KG1 (cell line): ENCODE data around the gene XCR1.
"Not testable (repeated sequence)": the region's sequence is repeated elsewhere in the genome, so short reads cannot be mapped to it uniquely, and the experiment has no call there.

Source experiments
- DNase-seq: peaks from one replicate; lab custom pipeline; 2025; lab: John Stamatoyannopoulos, UW

The XCR1 gene, protein sequence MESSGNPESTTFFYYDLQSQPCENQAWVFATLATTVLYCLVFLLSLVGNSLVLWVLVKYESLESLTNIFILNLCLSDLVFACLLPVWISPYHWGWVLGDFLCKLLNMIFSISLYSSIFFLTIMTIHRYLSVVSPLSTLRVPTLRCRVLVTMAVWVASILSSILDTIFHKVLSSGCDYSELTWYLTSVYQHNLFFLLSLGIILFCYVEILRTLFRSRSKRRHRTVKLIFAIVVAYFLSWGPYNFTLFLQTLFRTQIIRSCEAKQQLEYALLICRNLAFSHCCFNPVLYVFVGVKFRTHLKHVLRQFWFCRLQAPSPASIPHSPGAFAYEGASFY

GRCh38 chr3:46027021-46027705 lies at the start of gene XCR1:
Gene XCR1, minus strand, starts transcription at chr3:46027483. Its CDS starts 5,536 bp downstream, at chr3:46021947.
- DNase-seq: no peak

- DNase-seq: no peak
Measured at GRCh38 chr3:46076606-46077005, 49.3 kb upstream of the XCR1 start.

GRCh38 chr3:46075816-46076215 lies 48.5 kb upstream of the XCR1 start:
- DNase-seq: no peak

DNA sequence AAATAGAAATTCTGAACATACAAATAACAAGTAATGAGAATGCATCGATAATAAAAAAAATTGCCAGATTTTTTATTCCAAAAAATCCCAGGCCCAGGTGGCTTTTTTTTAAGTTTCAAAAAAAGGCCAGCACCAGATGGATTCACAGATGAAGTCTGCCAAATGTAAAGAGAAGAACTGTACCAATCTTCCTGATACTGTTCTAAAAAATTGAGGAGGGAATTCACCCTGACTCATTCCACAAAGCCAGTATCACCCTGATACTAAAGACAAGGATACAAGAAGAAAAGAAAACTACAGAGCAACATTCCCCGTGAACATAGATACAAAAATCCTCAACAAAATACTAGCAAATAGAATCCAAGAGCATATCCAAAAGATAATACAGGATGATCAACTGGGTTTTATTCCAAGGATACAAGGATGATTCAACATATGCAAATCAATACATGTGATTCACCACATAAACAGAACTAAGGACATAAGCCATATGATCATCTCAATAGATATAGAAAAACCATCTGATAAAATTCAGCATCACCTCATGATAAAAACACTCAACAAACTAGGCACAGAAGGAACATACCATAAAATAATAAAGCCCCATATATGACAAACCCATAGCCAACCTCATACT lies 44.1 kb upstream of the XCR1 start:
- no peak for DNase-seq

DNA sequence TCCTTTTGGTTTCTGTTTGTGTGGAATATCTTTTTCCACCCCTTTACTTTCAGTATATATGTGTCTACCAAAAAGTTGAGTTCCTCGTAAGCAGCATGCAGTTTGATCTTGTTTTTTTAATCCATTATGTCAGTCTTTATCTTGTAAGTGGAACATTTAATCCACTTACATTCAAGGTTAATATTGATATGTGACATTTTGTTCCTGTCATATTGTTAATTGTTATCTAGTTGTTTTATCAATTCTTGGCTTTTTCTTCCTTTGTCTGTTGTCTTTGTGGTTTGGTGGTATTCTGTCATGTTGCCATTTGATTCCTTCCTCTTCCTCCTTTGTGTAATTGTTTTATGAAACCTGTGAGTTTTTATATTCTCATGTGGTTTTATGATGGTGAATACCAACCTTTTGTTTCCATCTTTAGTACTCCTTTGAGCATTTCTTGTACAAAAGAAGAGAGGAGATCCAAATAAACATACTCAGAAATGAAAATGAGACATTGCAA lies 43.4 kb upstream of the XCR1 start:
- no peak for DNase-seq

DNA sequence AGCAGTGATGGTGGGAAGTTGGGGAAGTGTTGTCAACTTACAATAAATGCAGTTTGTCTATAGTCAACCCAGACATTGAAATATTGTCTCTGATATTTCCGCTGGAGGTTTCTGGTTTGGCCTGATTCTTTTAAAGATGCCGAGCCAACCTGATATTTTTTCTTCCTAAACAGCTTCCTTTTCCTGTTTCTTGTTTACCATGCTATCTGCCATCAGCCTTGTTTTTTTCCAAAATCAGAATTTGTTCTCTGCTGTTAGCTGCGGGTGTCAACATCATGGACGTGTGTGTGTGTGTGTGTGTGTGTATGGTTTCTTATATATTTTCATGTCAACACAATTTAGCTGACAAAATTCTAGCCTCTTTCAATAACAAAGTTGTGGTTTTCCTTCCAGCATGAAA lies 41.2 kb upstream of the XCR1 start:
- DNase-seq: no peak

DNA sequence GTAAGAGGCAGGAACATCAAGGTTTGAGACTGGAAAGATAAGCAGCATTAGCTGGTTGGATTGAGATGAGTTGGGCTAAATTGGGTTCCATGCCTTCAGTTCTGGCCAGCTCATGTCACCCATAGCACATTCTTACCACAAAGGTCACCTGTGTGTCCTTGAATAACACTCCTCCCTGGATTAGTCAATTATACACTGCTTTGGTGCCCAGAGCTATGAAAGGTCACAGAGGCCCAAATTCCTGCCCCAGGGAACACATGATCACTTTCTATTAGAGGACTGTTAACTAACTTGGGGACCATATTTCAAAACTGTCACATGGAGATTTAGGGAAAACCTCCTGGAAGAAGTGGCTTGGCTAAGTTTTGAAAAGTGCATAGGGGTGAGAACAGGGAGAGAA lies 40.1 kb upstream of the XCR1 start:
- no peak for DNase-seq

- no peak for DNase-seq
Measured at GRCh38 chr3:46065750-46066256, 38.5 kb upstream of the XCR1 start.

- no peak for DNase-seq
Measured at GRCh38 chr3:46065294-46065705, 38.0 kb upstream of the XCR1 start.

GRCh38 chr3:46062679-46063078 lies 35.4 kb upstream of the XCR1 start:
- no peak for DNase-seq

- DNase-seq: no peak
Measured at GRCh38 chr3:46061887-46062286, 34.6 kb upstream of the XCR1 start.

GRCh38 chr3:46061108-46061720 lies 33.9 kb upstream of the XCR1 start:
- no peak for DNase-seq

- no peak for DNase-seq
Measured at GRCh38 chr3:46060551-46060950, 33.3 kb upstream of the XCR1 start.

- no peak for DNase-seq
Measured at GRCh38 chr3:46059432-46059831, 32.1 kb upstream of the XCR1 start.

DNA sequence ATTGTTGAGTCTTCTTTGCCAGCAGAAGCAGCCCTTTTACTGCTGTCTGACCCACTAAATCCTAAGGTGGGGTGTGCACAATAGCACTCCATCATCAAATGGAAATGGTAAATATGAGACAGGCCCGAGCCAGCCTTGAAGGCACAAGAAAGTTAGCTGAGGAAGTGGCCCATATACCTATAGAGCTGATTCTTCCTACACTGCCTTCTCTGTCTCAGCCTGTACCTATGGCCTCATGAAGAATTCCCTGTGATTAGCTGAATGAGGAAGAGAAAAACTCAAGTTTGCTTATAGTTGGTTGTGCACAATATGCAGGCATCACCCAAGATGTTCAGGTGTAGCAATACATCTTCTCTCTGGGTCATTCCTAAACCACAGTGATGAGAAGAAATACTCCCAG lies 31.7 kb upstream of the XCR1 start:
- DNase-seq: no peak

GRCh38 chr3:46057716-46058115 lies 30.4 kb upstream of the XCR1 start:
- no peak for DNase-seq

DNA sequence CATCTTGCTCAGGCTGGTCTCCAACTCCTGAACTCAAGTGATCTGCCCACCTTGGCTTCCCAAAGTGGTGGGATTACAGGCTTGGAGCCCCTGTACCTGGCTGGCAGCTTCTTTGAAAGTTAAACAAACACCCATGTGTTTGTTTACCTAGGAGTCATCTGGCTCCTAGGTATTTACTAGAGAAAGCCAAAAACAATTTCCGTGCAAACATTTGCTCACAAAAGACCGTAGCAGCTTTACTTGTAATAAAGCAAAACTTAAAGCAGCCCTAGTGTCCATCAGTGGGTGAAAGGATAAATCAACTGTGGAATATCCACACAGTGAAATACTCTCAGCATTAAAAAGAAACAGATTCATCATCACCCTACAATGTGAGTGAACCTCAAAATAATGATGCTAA lies 29.4 kb upstream of the XCR1 start:
- DNase-seq: no peak

DNA sequence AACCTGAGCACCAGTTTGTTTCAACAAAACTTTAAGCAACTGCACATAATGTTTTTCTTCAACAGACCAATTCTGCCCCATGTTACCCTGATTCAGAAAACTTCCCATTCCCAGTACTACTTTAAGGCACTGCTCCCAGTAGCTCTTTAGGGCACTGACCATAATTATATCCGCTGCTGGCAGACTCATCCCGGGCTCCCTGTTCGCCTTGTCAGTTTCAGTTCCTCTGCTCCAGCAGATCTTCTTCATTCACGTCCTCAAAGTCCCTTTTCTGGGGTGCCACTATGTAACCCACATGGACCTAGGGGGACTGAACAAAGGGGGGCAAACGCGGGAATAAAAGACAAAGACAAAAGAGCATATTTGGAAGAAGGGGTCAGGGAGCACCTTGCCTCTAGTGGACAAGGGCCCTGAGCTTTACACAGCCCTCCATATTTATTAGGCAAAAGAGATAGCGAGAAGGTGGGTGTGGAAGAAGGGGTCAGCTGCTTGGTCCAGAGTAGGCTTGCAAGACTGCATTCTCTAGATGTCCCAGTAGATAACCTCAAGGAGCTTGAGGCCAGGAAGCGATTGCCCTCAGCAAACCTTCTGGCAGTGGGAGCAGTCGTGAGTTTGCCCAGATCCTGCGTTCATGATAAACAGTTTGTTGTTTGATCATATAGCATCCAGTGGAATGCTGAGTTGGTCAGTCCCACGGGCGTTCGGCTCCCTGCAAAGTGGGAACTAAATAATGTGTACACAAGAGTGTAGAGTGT lies 26.7 kb upstream of the XCR1 start:
- not testable (repeated sequence) for DNase-seq

GRCh38 chr3:46053265-46053664 lies 26.0 kb upstream of the XCR1 start:
- not testable (repeated sequence) for DNase-seq

- DNase-seq: no peak
Measured at GRCh38 chr3:46052531-46052930, 25.2 kb upstream of the XCR1 start.

- DNase-seq: no peak
Measured at GRCh38 chr3:46049093-46049492, 21.8 kb upstream of the XCR1 start.

GRCh38 chr3:46046231-46046630 lies 18.9 kb upstream of the XCR1 start:
- DNase-seq: not testable (repeated sequence)
